NT2/D1 (cell line): ENCODE measurements around the gene RGL2.

Source experiments
- SUZ12 ChIP-seq: IDR thresholded peaks from 2 replicates; pipeline ENCODE4 v1.6.1; 2011; ENCODE audit not compliant: insufficient read length, insufficient read depth; ENCODE audit errors: extremely low read depth
- YY1 ChIP-seq: IDR thresholded peaks from 2 replicates; pipeline ENCODE4 v1.6.1; 2011; ENCODE audit not compliant: insufficient read length, insufficient read depth
- ZNF274 ChIP-seq: IDR thresholded peaks from 2 replicates; pipeline ENCODE4 v1.6.1; 2011; ENCODE audit warnings: mild to moderate bottlenecking, low read depth, low read length

DNA sequence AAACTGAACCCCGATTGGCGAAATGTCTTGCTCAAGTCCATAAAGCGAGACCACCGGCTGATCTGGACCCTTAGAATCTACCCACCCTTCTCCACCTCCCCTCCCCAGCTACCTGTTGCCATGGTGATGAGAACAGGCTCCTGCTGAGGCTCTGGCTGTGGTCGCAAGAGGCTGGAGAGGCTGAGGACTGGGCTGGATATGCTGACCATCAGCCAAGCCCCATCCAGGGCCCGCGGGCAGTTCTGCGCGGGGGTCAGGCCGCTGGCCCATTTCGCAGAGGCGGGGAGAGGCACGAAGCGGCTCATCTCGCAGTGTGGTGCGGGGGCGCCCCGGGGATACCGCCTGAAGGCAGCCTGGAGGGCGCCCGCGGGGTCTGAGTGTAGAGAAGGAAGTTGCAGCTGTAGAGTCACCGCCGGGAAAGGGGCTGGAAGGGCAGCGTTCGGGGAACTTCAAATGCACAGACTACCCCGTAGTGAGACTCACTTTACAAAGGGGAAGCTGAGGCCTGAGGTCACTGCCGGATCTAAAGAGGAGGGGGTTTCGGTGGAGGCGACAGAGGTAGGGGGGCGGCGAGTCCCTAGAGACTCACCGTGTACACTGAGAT, 14.5 kb upstream of the RGL2 start:
- TF ChIP-seq ZNF274 (no peak), SUZ12 (no peak), YY1 (no peak)
